CD4-positive, alpha-beta T cell treated with Interleukin-12 subunit alpha and Interleukin-12 subunit beta, for 1 hour (primary cell): ENCODE measurements around the gene CUX1.

Source experiments
- DNase-seq: peaks from one replicate; pipeline ENCODE4 v3.0.0-alpha.2; 2020

The CUX1 gene

GRCh38 chr7:102197599-102197998, 380.2 kb downstream of the CUX1 start:
- DNase-seq: no peak

- DNase-seq: no peak
Observed at GRCh38 chr7:102198417-102198956, 381.1 kb downstream of the CUX1 start.

GRCh38 chr7:102201576-102201975, 384.1 kb downstream of the CUX1 start:
- no peak for DNase-seq

GRCh38 chr7:102202556-102202955, 385.1 kb downstream of the CUX1 start:
- DNase-seq: no peak

- no peak for DNase-seq
Observed at GRCh38 chr7:102203218-102203617, 385.8 kb downstream of the CUX1 start.

- no peak for DNase-seq
Observed at GRCh38 chr7:102204212-102204611, 386.8 kb downstream of the CUX1 start.

- no peak for DNase-seq
Observed at GRCh38 chr7:102205915-102206314, 388.5 kb downstream of the CUX1 start.

GRCh38 chr7:102208826-102209225, 391.4 kb downstream of the CUX1 start:
- DNase-seq: no peak

- DNase-seq: no peak
Observed at GRCh38 chr7:102210787-102211186, 393.4 kb downstream of the CUX1 start.

- DNase-seq: no peak
Observed at GRCh38 chr7:102211590-102212550, 394.4 kb downstream of the CUX1 start.

- DNase-seq: no peak
Observed at GRCh38 chr7:102214477-102215072, 397.1 kb downstream of the CUX1 start.

GRCh38 chr7:102215256-102215655, 397.8 kb downstream of the CUX1 start:
- no peak for DNase-seq

GRCh38 chr7:102215711-102216110, 398.3 kb downstream of the CUX1 start:
- no peak for DNase-seq

GRCh38 chr7:102216573-102217314, 399.3 kb downstream of the CUX1 start:
- no peak for DNase-seq

- no peak for DNase-seq
Observed at GRCh38 chr7:102220229-102220850, 402.9 kb downstream of the CUX1 start.

- no peak for DNase-seq
Observed at GRCh38 chr7:102220960-102221800, 403.8 kb downstream of the CUX1 start.

GRCh38 chr7:102221961-102222360, 404.5 kb downstream of the CUX1 start:
- DNase-seq: no peak

- no peak for DNase-seq
Observed at GRCh38 chr7:102222445-102222844, 405.0 kb downstream of the CUX1 start.

- no peak for DNase-seq
Observed at GRCh38 chr7:102223184-102223583, 405.8 kb downstream of the CUX1 start.

GRCh38 chr7:102225025-102225424, 407.6 kb downstream of the CUX1 start:
- DNase-seq: no peak

GRCh38 chr7:102227371-102227770, 409.9 kb downstream of the CUX1 start:
- DNase-seq: no peak

- DNase-seq: no peak
Observed at GRCh38 chr7:102228935-102229334, 411.5 kb downstream of the CUX1 start.
